HEK293T (cell line): ENCODE results near the gene CABLES2.

Experiments
- BHLHE40 ChIP-seq: fragments of 450-650 bp; IDR thresholded peaks from 2 replicates; pipeline ENCODE4 v1.6.1; 2016; ENCODE audit warnings: mild to moderate bottlenecking, moderate library complexity, borderline replicate concordance
- SP1 ChIP-seq: fragments of 450-650 bp; IDR thresholded peaks from 2 replicates; pipeline ENCODE4 v1.6.1; 2017
- SUZ12 ChIP-seq: fragments of 450-650 bp; IDR thresholded peaks from 2 replicates; pipeline ENCODE4 v1.6.1; 2016; ENCODE audit warnings: mild to moderate bottlenecking
- TARDBP ChIP-seq: fragments of 450-650 bp; IDR thresholded peaks from 2 replicates; pipeline ENCODE4 v1.6.1; 2016

DNA sequence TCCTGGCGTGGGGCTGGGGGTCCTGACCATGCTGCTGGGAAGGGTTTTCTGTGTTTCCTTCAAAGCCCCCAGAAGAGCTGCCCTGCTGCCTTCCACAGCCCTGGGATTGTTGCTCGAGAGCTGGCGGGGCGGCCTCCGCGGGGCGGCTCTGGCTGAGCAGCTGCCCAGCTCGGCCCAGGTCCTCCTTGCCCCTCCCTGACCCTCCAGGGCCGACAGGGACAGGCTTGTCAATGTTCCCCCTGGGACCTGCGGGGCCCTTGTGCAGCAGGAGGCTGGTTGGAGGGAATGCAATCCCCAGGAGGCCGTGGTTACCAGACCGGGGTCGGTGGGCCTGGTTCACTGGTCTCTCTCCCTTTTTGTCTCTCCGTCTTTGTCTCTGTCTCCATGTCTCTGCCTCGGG is 48.8 kb upstream of the CABLES2 start:
- TF ChIP-seq SUZ12 (no peak), SP1 (no peak), TARDBP (no peak), BHLHE40 (no peak)
